Measurements from ENCODE around the gene TMEM154.

Gene TMEM154

GRCh38 chr4:152693871-152694270 is 14.1 kb upstream of the TMEM154 start:
- DNase-seq, result no peak

- no peak for DNase-seq
Observed at GRCh38 chr4:152691761-152692160, 12.0 kb upstream of the TMEM154 start.

- no peak for DNase-seq
Observed at GRCh38 chr4:152690706-152691651, 11.2 kb upstream of the TMEM154 start.

- no peak for DNase-seq
Observed at GRCh38 chr4:152689615-152690501, 10.1 kb upstream of the TMEM154 start.

GRCh38 chr4:152687974-152688599 is 8.3 kb upstream of the TMEM154 start:
- no peak for DNase-seq

GRCh38 chr4:152686452-152687013 is 6.7 kb upstream of the TMEM154 start:
- no peak for DNase-seq

GRCh38 chr4:152684587-152684986 is 4.8 kb upstream of the TMEM154 start:
- DNase-seq, result no peak

GRCh38 chr4:152684007-152684406 is 4.2 kb upstream of the TMEM154 start:
- DNase-seq, result no peak

- no peak for DNase-seq
Observed at GRCh38 chr4:152682143-152682941, 2.5 kb upstream of the TMEM154 start.

GRCh38 chr4:152680988-152681603 is 1.3 kb upstream of the TMEM154 start:
- no peak for DNase-seq

GRCh38 chr4:152678841-152679240 is 956 bp downstream of the TMEM154 start:
- no peak for DNase-seq

GRCh38 chr4:152677117-152677516 is 2.7 kb downstream of the TMEM154 start:
- no peak for DNase-seq

- no peak for DNase-seq
Observed at GRCh38 chr4:152676052-152676854, 3.5 kb downstream of the TMEM154 start.

GRCh38 chr4:152674359-152674758 is 5.4 kb downstream of the TMEM154 start:
- DNase-seq, result no peak

- DNase-seq, result no peak
Observed at GRCh38 chr4:152673489-152673888, 6.3 kb downstream of the TMEM154 start.

GRCh38 chr4:152672206-152673092 is 7.3 kb downstream of the TMEM154 start:
- no peak for DNase-seq

GRCh38 chr4:152668338-152668964 is 11.3 kb downstream of the TMEM154 start:
- no peak for DNase-seq

- no peak for DNase-seq
Observed at GRCh38 chr4:152667781-152668180, 12.0 kb downstream of the TMEM154 start.

- DNase-seq, result no peak
Observed at GRCh38 chr4:152666946-152667345, 12.9 kb downstream of the TMEM154 start.
